Right forelimb (tissue), 1 donor: ENCODE data around the gene CYP2C9.
"Not testable (repeated sequence)": the region's sequence is repeated elsewhere in the genome, so short reads cannot be mapped to it uniquely, and the experiment has no call there.

Experiments
- DNase-seq: peaks from one replicate; pipeline ENCODE4 v3.0.0-alpha.2; 2018

Gene CYP2C9

GRCh38 chr10:94938383-94938782, at the start of gene CYP2C9:
Gene CYP2C9 (plus strand): TSS chr10:94938658. CDS start chr10:94938683, 25 bp downstream.
- no peak for DNase-seq

- DNase-seq, result no peak
These were observed 49.3 kb upstream of the CYP2C9 start for GRCh38 chr10:94889123-94889522.

GRCh38 chr10:94890264-94891022, 48.0 kb upstream of the CYP2C9 start:
- no peak for DNase-seq

- DNase-seq, result not testable (repeated sequence)
These were observed 40.0 kb upstream of the CYP2C9 start for GRCh38 chr10:94898414-94898813.

GRCh38 chr10:94902080-94902479, 36.4 kb upstream of the CYP2C9 start:
- no peak for DNase-seq

- no peak for DNase-seq
These were observed 35.9 kb upstream of the CYP2C9 start for GRCh38 chr10:94902570-94902969.

GRCh38 chr10:94904506-94905148, 33.8 kb upstream of the CYP2C9 start:
- not testable (repeated sequence) for DNase-seq

- DNase-seq, result no peak
These were observed 22.0 kb upstream of the CYP2C9 start for GRCh38 chr10:94916423-94916822.

GRCh38 chr10:94936721-94937120, 1.7 kb upstream of the CYP2C9 start:
- no peak for DNase-seq

- not testable (repeated sequence) for DNase-seq
These were observed 5.1 kb downstream of the CYP2C9 start for GRCh38 chr10:94943432-94944103.

GRCh38 chr10:94946181-94946580, 7.7 kb downstream of the CYP2C9 start:
- not testable (repeated sequence) for DNase-seq

- no peak for DNase-seq
These were observed 25.4 kb downstream of the CYP2C9 start for GRCh38 chr10:94963901-94964300.

- DNase-seq, result no peak
These were observed 45.1 kb downstream of the CYP2C9 start for GRCh38 chr10:94983555-94983954.

- no peak for DNase-seq
These were observed 50.7 kb downstream of the CYP2C9 start for GRCh38 chr10:94989192-94989591.

- no peak for DNase-seq
These were observed 52.9 kb downstream of the CYP2C9 start for GRCh38 chr10:94991243-94991888.

GRCh38 chr10:94992811-94993210, 54.4 kb downstream of the CYP2C9 start:
- no peak for DNase-seq

- no peak for DNase-seq
These were observed 59.3 kb downstream of the CYP2C9 start for GRCh38 chr10:94997741-94998174.

GRCh38 chr10:95026461-95026860, 88.0 kb downstream of the CYP2C9 start:
- DNase-seq, result no peak

- DNase-seq, result no peak
These were observed 93.2 kb downstream of the CYP2C9 start for GRCh38 chr10:95031656-95032055.

- DNase-seq, result no peak
These were observed 95.9 kb downstream of the CYP2C9 start for GRCh38 chr10:95034401-95034800.

- DNase-seq, result no peak
These were observed 97.2 kb downstream of the CYP2C9 start for GRCh38 chr10:95035332-95036295.

- no peak for DNase-seq
These were observed 100.8 kb downstream of the CYP2C9 start for GRCh38 chr10:95039281-95039680.
